Measurements from ENCODE around the gene SPIB. TPM values are rescaled to one million over a fixed set of nuclear protein-coding genes. Genes with fewer than 3 reads are reported as not detected.
"Not testable (repeated sequence)": the region's sequence is repeated elsewhere in the genome, so short reads cannot be mapped to it uniquely, and the experiment has no call there.

SPIB gene
- total RNA-seq, 4 donors from 2014 or later = 0.37 TPM; not detected in 3

DNA sequence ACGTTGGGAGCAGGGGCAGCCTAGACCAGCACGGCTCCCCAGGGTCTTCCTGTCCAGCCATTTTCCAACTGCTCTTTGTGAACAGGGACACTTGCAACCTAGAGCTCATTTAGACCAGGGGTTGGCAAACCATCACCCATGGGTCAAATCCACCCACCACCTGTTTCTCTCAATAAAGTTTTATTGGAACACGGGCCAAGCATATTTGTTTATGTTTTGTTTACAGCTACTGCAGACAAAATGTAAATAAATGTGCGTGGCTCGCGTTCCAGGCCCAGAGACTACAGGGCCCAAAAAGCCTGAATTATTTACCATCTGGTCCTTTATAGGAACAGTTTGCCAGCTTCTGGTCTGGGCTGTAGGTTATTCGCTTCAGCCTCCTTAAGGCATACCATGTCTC, 44.2 kb downstream of the SPIB start:
- TF ChIP-seq, protein P1, sequence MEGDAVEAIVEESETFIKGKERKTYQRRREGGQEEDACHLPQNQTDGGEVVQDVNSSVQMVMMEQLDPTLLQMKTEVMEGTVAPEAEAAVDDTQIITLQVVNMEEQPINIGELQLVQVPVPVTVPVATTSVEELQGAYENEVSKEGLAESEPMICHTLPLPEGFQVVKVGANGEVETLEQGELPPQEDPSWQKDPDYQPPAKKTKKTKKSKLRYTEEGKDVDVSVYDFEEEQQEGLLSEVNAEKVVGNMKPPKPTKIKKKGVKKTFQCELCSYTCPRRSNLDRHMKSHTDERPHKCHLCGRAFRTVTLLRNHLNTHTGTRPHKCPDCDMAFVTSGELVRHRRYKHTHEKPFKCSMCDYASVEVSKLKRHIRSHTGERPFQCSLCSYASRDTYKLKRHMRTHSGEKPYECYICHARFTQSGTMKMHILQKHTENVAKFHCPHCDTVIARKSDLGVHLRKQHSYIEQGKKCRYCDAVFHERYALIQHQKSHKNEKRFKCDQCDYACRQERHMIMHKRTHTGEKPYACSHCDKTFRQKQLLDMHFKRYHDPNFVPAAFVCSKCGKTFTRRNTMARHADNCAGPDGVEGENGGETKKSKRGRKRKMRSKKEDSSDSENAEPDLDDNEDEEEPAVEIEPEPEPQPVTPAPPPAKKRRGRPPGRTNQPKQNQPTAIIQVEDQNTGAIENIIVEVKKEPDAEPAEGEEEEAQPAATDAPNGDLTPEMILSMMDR (IDR thresholded peaks at IDR 0.05) = no peak
- no peak for DNase-seq (ENCODE audit: low spot score)
- no peak for ATAC-seq (ENCODE audit: low FRiP score)

DNA sequence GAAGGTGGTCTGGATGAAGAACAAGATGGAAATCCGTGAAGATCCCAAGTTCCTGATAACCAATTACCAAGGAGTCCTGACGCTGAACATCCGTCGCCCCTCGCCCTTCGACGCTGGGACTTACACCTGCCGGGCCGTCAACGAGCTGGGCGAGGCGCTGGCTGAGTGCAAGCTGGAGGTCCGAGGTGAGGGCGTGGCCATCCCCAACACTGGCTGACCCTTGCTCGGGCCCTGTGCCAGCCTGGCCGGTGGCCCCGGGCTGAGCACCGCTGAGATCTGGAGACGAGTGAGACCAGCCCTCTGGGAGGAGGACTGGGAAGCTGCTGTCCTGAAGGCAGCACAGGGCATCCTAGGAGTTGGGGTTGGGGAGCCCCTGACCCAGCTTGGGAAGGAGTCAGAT, 45.6 kb downstream of the SPIB start:
- no peak for ATAC-seq (ENCODE audit: low FRiP score)
- no peak for DNase-seq (ENCODE audit: low spot score)
- TF ChIP-seq, protein P1 (IDR thresholded peaks at IDR 0.05) = no peak

DNA sequence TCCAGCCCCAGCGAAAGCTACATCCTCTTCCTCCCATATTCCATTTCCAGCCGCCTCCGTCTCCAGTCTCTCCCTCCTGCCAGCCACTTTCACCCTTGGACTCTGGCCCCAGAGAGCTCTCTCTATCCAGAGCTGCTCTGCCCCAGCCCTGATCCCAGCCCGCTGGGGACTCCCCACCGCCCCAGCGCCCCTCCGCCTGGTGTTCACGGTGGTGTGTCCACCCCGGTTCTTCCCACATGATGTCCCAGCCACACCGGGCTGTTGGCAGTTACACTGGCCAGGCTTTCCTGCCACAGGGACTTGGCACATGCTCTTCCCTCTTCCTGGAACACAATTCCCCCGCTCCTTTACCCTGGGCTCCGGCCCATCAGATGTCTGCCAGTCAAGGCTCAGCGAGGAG, 46.3 kb downstream of the SPIB start:
- no peak for ATAC-seq (ENCODE audit: low FRiP score)
- TF ChIP-seq, protein P1 (IDR thresholded peaks at IDR 0.05) = no peak
- DNase-seq (ENCODE audit: low spot score) = no peak

DNA sequence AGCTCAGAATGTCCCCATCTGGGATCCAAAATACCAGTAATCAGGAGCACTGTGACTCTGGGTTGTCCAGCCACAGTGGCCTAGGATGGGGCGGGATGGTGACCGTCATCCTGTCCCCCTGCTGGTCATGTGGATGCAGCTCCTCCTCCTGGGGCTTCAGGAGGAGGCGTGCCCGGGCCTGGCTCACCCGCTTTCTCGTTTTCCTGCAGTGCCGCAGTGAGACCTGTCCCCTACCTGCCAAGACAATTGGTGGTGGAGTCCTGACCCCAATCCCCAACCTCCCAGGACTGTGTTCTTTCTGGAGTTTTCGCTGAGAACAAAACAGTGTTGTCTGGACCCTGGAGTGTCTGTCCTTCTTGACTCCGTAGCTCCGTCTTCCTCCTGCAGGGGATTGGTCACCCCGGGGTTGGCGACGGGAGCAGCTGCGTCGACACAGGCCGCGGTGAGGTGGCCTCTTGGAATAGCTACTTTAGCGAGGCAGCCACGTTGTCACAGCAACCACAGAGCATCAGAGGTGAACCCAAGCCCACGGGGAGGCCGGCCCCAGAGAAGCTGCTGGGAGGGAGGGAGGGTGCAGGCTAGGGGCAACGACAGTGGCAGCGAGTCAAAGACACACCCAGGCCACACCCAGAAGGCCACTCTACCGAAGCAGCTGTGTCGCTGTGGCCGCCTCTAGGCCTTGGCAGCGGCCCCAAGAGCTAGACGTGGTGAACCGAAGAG, 47.4 kb downstream of the SPIB start:
- no peak for ATAC-seq (ENCODE audit: low FRiP score)
- TF ChIP-seq, protein P1 (IDR thresholded peaks at IDR 0.05) = no peak
- DNase-seq (ENCODE audit: low spot score) = no peak

DNA sequence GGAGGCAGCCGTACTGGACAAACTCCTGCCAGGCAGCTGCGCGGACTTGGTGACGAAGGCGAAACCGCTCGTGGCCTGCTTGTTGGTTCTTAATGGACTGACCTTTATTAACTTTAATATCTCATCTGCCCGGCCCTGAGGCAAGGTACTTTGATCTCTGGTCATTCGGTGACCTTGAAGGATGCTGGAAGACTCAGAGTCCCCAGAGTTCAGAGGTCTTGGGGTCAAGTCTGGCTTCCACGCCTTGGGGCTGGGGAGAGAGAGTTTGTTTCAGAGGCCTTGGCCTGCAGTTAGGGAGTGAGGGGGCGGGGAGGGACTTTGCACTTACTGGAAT, 47.9 kb downstream of the SPIB start:
- DNase-seq (ENCODE audit: low spot score) (no peak), ATAC-seq (ENCODE audit: low FRiP score) (no peak)
- TF ChIP-seq, protein P1 (IDR thresholded peaks at IDR 0.05) = no peak

DNA sequence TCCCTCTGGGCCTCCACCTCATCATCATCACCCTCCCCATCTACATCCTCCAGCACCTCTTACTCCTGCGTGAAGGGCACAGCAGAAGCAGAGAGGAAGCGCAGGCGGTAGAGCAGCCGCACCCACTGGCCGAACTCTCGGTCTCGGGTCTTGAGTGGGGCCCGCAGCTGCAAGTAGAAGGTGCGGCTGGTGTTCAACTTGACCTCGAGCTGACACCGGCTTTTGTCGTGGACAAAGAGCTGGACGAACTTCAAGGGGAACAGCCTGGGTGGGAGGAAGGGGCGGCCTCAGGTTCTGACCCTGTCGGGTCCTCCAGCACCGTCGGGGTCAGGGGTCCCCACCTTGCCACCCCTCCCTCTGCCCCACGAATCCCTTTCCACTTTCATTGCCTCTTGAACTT, 48.8 kb downstream of the SPIB start:
- TF ChIP-seq, protein P1 (IDR thresholded peaks at IDR 0.05) = no peak
- ATAC-seq (ENCODE audit: low FRiP score) = no peak
- no peak for DNase-seq (ENCODE audit: low spot score)

DNA sequence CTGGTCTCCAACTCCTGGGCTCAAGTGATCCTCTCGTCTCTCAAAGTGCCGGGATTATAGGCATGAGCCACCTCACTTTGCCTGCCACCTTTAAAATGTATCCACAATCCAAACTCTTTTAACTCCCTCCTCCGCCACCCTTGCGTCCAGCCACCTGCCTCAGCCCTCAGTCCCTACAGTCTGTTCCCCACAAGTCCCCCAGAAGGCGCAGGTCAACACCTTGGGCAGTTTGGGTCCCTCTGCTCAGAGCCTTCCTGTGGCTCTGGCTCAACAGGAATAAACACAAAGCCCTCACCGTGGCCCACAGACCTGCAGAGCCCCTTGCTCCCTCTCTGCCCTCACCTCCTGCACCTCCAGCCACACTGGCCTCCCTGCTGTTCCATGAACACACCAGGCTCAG, 50.1 kb downstream of the SPIB start:
- ATAC-seq (ENCODE audit: low FRiP score) (no peak), DNase-seq (ENCODE audit: low spot score) (no peak)
- TF ChIP-seq, protein P1 (IDR thresholded peaks at IDR 0.05) = no peak

DNA sequence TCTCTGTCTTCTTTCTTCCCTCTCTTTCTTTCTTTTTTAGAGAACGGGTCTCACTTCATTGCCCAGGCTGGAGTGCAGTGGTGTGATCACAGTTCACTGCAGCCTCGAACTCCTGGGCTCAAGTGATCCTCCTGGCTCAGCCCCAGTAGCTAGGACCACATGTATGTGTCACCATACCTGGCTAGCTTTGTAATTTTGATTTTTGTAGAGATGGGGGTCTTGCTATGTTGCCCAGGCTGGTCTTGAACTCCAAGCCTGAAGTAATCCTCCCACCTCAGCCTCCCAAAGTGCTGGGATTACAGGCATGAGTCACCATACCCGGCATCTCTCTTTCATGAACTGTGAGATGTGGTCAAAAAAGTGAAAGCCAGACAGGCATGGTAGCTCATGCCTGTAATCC, 54.6 kb downstream of the SPIB start:
- DNase-seq (ENCODE audit: low spot score); ATAC-seq (ENCODE audit: low FRiP score): not testable (repeated sequence)

Measured in omental fat pad (tissue), 4 donors.